Stimulated activated CD4-positive, alpha-beta T cell treated with anti-CD3 and anti-CD28 coated beads, Interleukin-12 subunit alpha, Interleukin-12 subunit beta, amount 100 ng/mL, for 48 hours (primary cell): Measurements from ENCODE around the gene PRELID1.
"Not testable (repeated sequence)": the region's sequence is repeated elsewhere in the genome, so short reads cannot be mapped to it uniquely, and the experiment has no call there.

Experiments used
- DNase-seq, 3 donors: peaks; one replicate each; pipeline ENCODE4 v3.0.0-alpha.2; 2020; ENCODE audit warnings: low read depth in 2 of 3, low spot score in 1 of 3

Gene PRELID1

GRCh38 chr5:177299697-177300096 is 3.9 kb upstream of the PRELID1 start:
- DNase-seq: no peak

GRCh38 chr5:177300236-177300880 is 3.2 kb upstream of the PRELID1 start:
- DNase-seq: no peak

GRCh38 chr5:177300951-177301350 is 2.6 kb upstream of the PRELID1 start:
- no peak for DNase-seq

- DNase-seq: no peak
These were observed 2.0 kb upstream of the PRELID1 start for GRCh38 chr5:177301503-177302165.

- no peak for DNase-seq
These were observed 1.1 kb upstream of the PRELID1 start for GRCh38 chr5:177302354-177303110.

- DNase-seq: no peak
These were observed 359 bp downstream of the PRELID1 start for GRCh38 chr5:177303925-177304391.

GRCh38 chr5:177304392-177305119 is 957 bp downstream of the PRELID1 start:
- DNase-seq: no peak

GRCh38 chr5:177306103-177306640 is 2.6 kb downstream of the PRELID1 start:
- DNase-seq: not testable (repeated sequence)

- DNase-seq: no peak
These were observed 3.3 kb downstream of the PRELID1 start for GRCh38 chr5:177306674-177307543.

GRCh38 chr5:177307544-177308363 is 4.2 kb downstream of the PRELID1 start:
- DNase-seq: no peak

- DNase-seq: no peak
These were observed 5.1 kb downstream of the PRELID1 start for GRCh38 chr5:177308740-177309139.

GRCh38 chr5:177309351-177310191 is 6.0 kb downstream of the PRELID1 start:
- peak; percentile 61 to 73 (median 62) for DNase-seq

GRCh38 chr5:177310332-177310731 is 6.7 kb downstream of the PRELID1 start:
- no peak for DNase-seq

GRCh38 chr5:177310757-177311391 is 7.3 kb downstream of the PRELID1 start:
- no peak for DNase-seq

- no peak for DNase-seq
These were observed 7.8 kb downstream of the PRELID1 start for GRCh38 chr5:177311392-177311722.

GRCh38 chr5:177311723-177312648 is 8.4 kb downstream of the PRELID1 start, which contains the start of gene MXD3:
Gene MXD3 (minus strand): TSS chr5:177311898. CDS start chr5:177311830, 68 bp downstream.
- peak; percentile 94 to 98 (median 96) for DNase-seq
